Right renal pelvis (tissue), 4 donors: Measurements from ENCODE around the gene ACSL3. TPM values are rescaled to one million over a fixed set of nuclear protein-coding genes. Genes with fewer than 3 reads are reported as not detected.

Experiments
- DNase-seq, 4 donors: peaks; one replicate each; pipeline ENCODE4 v3.0.0-alpha.2; 2013; ENCODE audit warnings: low read depth in 4 of 4, low spot score in 3 of 4, missing footprints in 1 of 4
- polyA plus RNA-seq, 4 donors: library from polyadenylated mRNA; unstranded; fragments of 120-200 nt; gene quantifications; one replicate each; pipeline ENCODE4 v1.2.1, GENCODE V29; 2013; ENCODE audit not compliant: insufficient read length in 4 of 4

Gene ACSL3
- polyA plus RNA-seq, 4 donors = 64.4 to 76.3 (median 72.5) TPM

- DNase-seq = no peak
These were observed 18.2 kb downstream of the ACSL3 start for GRCh38 chr2:222878877-222879603.

- no peak for DNase-seq
These were observed 18.7 kb downstream of the ACSL3 start for GRCh38 chr2:222879604-222879933.

- no peak for DNase-seq
These were observed 21.7 kb downstream of the ACSL3 start for GRCh38 chr2:222882484-222882928.

GRCh38 chr2:222883420-222883819, 22.6 kb downstream of the ACSL3 start:
- DNase-seq = no peak

GRCh38 chr2:222884114-222884771, 23.4 kb downstream of the ACSL3 start:
- no peak for DNase-seq

GRCh38 chr2:222884805-222885424, 24.1 kb downstream of the ACSL3 start:
- DNase-seq = no peak

GRCh38 chr2:222887124-222887523, 26.3 kb downstream of the ACSL3 start:
- no peak for DNase-seq

GRCh38 chr2:222888716-222889115, 27.9 kb downstream of the ACSL3 start:
- no peak for DNase-seq

GRCh38 chr2:222891890-222892289, 31.1 kb downstream of the ACSL3 start:
- DNase-seq = no peak

GRCh38 chr2:222892321-222892720, 31.5 kb downstream of the ACSL3 start:
- DNase-seq = no peak

- no peak for DNase-seq
These were observed 31.9 kb downstream of the ACSL3 start for GRCh38 chr2:222892761-222893160.

GRCh38 chr2:222893716-222894115, 32.9 kb downstream of the ACSL3 start:
- no peak for DNase-seq

- no peak for DNase-seq
These were observed 34.3 kb downstream of the ACSL3 start for GRCh38 chr2:222895144-222895543.

GRCh38 chr2:222897898-222898297, 37.1 kb downstream of the ACSL3 start:
- no peak for DNase-seq

- DNase-seq = no peak
These were observed 38.8 kb downstream of the ACSL3 start for GRCh38 chr2:222899413-222900181.

- DNase-seq = no peak
These were observed 39.5 kb downstream of the ACSL3 start for GRCh38 chr2:222900354-222900753.

GRCh38 chr2:222902660-222903059, 41.8 kb downstream of the ACSL3 start:
- DNase-seq = no peak

GRCh38 chr2:222903234-222904220, 42.7 kb downstream of the ACSL3 start:
- peak; percentile 20 to 37 (median 26) for DNase-seq

GRCh38 chr2:222904557-222905258, 43.9 kb downstream of the ACSL3 start:
- no peak for DNase-seq
